HG03139 (cell line): ENCODE results near the gene STK11IP.

Experiments used
- ATAC-seq: cut with Tn5 transposase; IDR thresholded peaks from one replicate; pipeline ENCODE4 v1.9.1; 2021; ENCODE audit not compliant: unreplicated experiment

The STK11IP gene, protein sequence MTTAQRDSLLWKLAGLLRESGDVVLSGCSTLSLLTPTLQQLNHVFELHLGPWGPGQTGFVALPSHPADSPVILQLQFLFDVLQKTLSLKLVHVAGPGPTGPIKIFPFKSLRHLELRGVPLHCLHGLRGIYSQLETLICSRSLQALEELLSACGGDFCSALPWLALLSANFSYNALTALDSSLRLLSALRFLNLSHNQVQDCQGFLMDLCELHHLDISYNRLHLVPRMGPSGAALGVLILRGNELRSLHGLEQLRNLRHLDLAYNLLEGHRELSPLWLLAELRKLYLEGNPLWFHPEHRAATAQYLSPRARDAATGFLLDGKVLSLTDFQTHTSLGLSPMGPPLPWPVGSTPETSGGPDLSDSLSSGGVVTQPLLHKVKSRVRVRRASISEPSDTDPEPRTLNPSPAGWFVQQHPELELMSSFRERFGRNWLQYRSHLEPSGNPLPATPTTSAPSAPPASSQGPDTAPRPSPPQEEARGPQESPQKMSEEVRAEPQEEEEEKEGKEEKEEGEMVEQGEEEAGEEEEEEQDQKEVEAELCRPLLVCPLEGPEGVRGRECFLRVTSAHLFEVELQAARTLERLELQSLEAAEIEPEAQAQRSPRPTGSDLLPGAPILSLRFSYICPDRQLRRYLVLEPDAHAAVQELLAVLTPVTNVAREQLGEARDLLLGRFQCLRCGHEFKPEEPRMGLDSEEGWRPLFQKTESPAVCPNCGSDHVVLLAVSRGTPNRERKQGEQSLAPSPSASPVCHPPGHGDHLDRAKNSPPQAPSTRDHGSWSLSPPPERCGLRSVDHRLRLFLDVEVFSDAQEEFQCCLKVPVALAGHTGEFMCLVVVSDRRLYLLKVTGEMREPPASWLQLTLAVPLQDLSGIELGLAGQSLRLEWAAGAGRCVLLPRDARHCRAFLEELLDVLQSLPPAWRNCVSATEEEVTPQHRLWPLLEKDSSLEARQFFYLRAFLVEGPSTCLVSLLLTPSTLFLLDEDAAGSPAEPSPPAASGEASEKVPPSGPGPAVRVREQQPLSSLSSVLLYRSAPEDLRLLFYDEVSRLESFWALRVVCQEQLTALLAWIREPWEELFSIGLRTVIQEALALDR

DNA sequence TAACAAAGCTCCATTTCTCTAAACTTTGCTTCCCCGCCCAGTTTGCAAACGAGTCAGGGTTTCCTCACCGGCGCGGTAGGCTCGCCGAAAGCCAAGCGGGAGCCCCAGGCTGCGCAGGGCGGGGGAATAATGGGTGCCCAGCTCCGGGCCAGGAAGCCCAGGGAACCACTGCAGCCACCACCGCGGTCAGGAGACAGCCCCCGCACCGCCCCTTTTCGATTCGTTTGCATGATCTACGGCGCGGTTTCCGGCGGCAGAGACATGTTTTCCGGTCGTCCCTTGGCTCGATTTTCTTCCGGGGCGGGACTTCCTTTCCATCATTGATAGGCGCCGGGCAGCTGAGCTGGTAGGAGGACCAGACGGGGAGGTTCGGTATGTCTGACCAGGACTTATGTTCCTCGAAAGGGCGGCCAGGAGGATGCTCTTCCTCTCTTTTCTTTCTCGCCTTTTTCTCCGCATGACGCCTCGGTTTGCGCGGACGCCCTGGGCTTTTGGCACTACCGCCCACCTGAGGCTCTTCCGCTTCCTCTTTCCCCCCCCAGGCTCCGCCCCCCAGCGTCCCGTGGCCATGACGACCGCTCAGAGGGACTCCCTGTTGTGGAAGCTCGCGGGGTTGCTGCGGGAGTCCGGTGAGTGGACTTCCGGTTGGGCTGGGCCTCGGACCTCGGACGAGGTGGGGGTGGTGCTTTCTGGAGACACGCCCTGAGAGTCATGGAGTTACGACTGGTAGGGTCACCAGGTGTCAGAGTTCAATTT, at the start of gene STK11IP:
Gene STK11IP (plus strand): TSS at position 306 of the 756 bp plus-strand sequence. CDS start 263 bp downstream, at position 569.
- peak; percentile 85 for ATAC-seq

DNA sequence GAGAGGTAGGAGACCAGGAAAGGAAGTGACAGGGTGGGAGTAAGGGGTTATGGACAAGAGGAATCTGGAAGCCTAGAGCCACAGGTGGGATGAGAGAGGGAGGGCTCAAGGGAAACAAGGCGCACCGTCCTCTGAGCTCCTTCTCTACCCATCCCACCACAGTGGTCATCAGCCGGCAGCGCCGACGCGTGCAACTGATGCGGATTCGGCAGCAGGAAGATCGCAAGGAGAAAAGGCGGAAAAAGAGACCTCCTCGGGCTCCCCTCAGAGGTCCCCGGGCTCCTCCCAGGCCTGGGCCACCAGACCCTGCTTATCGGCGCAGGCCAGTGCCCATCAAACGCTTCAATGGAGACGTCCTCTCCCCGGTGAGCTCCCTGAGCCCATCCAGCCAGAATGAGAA, 48.7 kb upstream of the STK11IP start:
- ATAC-seq: no peak

DNA sequence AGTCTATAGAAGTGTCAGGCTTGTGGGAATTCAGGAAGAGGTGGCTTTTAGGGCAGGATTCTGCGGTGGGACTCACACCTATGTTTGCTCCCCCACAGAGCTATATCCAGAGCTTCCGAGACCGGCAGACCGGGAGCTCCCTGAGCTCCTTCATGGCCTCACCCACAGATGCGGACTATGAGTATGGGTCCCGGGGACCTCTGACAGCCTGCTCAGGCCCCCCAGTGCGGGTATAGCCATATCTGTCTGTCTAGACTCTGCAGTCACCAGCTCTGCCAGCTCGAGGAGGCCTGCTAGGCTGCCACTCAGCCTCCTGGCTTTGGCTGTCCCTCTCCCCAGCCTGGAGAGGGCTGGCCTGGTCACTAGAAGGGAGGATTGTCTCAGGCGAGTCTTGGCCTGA, 48.0 kb upstream of the STK11IP start:
- ATAC-seq: no peak

DNA sequence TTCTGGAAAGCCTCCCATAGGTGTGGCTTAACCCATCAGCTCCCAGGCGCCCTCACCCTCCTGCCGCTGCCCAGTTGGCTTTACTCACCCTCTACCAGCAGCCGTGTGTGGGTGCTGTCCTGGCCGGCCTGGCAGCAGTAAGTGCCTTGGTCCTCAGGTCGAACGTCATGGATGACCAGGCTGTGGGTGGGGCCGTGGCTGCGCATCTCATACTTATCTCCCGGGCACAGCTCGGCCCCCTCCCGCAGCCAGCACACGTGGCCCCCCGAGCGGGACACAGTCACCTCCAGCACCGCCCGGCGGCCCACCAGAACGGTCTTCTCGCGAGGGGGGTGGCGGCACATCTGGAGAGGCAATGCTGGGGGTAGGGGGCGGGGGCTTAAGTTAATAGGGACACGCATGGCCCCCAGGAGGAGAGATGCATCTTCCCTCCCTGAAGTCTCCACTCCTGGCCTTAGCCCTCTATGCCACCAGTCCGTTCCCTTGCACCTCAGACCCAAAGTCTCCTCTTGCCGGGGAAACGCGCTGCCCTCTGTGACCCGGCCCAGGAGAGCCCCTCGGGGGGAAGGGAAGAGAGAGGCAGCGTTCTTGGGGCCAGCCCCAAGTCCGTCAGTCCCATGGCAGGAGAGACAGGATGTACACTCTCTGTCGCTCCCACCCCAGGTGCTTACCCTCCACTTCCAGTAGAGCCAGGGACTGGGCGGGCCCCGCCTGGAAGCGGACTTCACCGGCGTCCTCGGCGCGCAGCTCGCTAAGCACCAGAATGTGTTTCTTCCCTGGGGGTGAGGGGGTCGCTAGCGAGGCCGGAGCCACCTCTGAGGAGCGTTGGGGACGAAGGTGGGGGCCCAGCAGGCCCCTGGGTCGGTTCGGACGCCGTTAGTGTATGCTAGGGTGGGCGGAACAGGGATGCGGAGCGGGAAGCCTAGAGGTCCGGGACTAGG, 45.9 kb upstream of the STK11IP start:
- peak; percentile 3 for ATAC-seq

DNA sequence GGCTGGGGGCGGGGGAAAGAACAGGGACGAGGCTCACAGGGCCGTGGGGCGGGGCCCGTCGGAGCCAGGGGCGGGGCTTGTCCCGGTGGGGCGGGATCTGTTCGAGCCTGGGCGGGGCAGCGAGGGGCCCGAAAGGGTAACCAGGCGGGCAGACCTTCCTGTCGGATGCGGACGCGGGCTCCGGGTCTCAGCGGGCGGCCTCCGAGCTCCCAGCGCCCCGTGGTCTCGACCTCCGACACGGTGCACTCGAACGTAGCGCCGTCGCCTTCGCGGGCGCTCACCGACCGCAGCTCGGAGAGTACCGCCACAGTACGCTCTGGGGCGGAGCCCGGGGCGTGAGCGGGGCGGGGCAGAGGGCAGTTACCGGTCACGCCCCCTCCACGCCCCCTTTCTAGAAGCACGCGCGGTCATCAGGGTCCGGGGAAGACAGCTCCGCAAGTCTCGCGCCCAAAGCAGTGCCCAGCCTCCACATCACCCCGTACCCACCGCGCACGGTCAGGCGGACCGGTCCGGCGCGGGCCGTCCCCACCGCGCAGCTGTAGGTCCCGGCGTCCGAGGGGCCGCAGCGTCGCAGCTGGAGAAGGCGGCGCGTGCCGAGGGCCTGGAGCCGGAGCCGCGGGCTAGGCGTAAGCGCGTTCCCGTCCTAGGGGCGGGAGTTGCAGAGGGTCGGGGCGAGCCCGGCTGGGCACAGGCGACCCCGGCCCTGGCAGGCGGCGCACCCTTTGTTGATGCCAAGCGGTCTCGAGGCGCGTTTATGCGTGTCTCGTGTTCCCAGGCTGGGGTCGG, 45.1 kb upstream of the STK11IP start:
- ATAC-seq: peak; percentile 84

DNA sequence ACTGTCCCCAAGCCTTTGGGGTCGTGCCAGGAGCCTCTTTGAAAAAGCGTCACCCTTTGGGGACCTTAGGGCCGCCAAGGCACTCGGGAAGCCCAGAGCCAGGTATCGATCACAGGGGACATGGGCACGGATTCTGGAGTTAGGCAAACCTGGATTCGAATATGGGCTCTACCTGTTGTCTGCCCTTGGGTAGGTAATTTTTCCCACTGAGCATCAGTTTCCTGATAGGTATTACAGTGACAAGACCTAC, 44.6 kb upstream of the STK11IP start:
- no peak for ATAC-seq

DNA sequence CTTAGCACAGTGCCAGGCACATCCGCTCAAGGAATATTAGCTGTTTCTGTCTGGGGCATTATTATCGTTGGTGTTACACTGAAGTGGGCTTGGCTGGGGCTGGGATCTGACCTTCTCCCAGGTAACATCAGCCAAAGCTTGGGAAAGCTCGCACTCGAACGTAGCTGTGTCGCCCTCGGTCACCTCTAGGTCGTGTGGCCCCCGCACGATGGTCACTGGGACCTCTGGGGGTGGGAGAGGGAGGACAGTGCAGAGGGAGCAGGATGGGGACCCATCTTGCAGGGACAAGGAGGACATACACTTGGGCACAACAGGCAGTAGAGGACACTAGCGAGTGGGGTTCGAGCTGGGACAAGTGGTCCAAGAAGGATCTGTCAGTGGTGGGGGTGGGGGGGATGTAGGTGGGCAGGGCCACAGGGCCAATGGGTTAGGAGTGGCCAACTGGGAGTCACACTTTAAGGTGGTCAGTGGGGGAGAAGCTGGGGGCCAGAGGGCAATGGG, 44.1 kb upstream of the STK11IP start:
- ATAC-seq: no peak

DNA sequence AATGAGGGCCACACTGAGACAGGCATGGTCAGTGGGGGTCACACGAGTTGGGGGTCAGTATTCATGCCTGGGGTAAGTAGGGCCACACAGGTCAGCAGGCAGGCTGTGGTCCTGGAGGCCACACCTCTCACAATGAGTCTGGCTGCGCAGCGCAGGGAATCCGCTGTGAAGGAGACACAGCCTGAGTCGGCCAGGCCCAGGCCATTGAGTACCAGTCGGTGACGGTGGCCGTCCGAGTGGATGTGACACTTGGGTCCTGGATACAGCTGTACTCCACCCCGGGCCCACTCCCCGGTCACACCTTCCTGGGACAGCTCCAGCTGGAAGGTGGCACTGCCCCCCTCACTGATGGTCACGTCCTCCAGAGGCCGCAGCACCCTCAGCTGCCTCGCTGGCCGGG, 43.3 kb upstream of the STK11IP start:
- ATAC-seq: no peak

DNA sequence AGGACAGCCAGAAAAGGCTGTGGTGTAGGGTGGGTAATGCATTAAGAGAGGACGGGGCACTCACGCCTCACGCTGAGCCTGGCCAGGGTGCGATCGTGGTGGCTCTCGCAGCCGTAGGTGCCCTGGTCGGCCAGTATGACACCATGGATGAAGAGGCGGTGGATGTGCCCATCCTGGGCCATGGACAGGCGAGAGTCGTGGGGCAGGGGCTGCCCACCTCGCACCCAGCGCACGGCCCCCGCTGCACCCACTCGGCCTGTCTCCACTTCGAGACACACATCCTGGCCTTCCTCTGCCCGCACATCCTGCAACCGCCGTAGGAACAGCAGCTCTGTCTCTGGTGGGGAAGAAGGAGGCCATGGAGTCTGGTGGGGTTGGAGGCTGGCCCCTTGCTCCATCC, 41.7 kb upstream of the STK11IP start:
- no peak for ATAC-seq

DNA sequence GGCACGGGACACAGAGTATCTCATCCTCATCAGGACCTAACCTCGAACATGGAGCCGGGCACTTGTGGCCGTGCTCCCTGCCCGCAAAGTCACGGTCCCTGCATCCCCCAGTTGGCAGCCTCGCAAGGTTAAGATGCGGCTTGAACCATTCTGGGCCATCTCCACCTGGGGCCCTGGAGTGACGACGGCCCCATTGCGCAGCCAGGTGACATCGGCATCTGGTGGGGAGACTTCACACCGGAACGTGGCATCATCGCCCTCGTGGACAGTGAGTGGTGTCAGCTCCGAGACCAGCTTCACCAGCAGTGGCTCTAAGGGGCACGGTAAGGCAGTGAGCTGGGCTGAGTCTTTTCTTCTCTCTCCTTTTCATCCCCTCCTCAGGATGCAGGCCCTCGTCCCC, 41.2 kb upstream of the STK11IP start:
- no peak for ATAC-seq

DNA sequence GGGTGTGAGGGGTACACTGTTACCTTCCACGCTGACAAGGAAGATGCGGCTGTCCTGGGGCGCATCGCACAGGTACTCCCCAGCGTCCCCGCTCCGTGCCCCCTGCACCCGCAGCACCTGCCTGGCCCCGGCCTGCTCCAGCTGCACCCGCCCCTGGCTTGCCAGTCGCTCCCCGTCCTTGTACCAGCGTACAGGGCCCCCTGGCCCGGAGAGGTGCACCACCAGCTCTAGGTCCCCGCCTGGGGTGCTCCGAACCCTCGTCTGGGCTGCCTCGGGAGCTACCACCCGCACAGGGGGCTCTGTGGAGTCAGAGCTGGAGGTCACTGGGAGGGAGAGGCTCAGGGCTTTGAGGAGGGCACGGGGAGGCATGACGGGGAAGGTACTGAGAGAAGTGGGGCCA, 40.3 kb upstream of the STK11IP start:
- ATAC-seq: no peak

DNA sequence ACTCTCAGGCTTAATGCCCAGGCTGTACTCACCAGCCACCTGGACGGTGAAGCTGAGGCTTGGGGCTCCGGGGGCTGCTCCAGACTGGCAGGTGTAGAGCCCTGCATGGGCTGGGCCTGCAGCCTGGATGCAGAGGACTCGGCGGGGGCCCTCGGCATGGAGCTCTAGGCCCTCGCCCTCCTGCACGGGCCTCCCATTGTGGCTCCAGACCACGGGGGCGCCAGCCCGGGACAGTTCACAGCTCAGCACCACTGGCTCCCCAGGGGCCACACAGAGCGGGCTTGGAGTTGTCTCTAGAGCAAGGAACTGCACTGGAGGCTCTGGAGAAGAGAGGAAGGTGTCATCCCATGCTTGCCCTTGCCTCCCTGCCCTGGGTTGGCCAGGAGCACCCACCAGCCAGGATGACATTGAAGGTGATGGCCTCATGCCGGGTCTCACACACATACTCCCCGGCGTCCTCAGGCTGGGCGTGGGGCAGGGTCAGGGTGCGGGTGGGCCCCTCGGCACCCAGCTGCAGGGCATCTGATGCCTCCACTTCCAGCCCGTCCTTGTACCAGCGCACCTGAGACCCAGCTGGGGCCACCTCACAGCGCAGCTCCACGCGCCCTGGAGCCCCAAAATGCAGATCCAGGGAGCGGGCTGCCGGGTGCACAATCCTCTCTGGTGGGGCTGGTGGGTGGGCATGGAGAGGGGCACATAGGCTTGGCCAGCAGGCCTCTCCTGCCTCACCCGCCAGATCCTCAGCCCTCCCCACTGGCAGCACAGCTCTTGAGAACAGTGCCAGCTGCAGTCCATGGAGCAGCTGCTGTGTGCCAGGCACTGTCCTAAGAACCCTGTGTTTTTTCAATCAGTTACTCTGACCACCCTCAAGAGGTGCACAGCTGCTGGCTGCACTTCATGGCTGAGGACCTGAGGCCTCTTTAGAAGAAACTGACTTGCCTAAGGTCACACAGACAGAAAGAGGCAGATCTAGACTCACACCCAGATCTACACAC, 39.6 kb upstream of the STK11IP start:
- no peak for ATAC-seq

DNA sequence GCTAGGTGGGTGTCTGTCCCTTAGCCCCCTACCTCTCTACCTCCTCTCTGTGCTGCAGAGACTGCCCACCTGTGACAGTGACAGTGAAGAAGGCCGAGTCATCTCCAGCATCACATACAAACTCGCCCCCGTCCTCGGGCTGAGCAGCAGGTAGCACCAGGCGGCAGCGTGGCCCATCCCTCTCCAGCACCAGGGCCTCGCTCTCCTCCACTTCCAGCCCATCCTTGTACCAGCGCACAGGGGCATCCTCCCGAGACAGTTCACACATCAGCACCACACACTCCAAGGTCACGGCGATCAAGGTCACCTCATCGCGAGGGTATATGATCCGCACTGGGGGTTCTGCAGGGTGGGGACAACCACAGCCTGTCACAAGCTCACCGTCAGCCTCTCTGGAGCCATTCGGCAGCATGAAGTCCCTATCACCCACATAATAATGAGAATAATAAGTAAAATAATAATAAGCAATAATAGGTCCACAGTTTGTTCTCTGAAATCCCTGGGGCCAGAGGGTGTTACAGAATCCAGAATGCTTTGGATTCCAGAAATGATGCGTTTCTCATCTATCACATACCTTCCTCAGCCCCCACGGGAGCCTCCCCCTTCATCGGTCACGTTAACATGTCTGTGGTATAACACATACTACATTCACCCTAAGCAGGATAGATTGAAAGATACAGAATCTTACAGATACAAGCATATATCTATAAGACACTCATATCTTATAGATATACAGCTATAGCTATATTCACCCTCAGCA, 38.3 kb upstream of the STK11IP start:
- no peak for ATAC-seq

DNA sequence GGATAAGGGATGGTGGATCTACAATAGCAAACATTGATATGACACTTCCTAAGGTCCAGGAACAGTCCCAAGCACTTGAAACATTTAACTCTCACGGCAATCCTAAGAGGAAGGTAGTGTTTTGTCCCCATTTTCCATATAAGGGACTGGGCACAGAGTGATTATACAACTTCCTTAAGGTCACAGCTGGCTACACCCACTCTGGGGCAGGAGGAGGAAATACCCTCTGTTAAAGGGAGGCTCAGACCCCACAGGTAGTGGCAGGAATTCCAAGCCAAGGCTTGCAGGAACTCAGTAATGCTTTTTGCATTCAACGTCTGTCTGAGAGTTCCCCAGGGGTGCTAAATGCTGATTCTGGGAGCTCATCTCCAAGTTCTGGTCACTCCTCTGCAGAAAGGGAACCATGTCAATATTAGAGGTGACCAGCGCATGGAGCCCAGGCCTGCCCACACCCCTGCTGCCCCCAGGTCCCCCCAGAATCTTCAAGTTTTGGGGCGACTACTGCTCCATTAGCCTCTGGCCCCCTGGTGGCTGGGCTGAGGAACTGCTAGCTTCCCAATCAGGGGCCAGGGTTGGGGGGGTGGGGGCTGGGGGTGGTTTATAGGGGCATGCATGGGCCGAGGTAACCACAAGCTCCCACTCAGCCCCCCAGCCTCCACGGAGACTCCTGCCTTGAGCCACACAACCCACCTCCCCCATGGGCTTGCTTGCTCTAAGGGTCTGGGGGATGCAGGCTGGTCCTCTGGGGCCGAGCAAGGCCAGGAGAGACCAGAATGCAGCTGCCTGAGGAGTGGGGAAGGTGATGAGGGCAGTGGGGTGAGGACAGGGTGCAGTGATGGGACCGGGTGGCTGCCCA, 37.4 kb upstream of the STK11IP start:
- no peak for ATAC-seq

DNA sequence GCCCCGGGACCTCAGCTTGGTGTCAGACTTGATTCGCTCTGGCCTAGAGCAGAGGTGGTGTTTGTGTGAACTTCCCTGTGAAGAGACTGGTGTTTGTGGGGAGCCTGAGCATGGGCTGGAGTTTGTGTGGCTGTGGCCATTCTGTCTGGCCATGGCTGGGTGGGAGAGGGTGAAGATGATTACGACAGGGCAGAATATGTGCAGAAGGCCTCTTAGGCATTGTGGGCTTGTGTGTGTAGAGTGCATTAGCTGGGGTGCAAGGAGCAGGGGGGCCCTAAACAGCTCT, 36.8 kb upstream of the STK11IP start:
- no peak for ATAC-seq

DNA sequence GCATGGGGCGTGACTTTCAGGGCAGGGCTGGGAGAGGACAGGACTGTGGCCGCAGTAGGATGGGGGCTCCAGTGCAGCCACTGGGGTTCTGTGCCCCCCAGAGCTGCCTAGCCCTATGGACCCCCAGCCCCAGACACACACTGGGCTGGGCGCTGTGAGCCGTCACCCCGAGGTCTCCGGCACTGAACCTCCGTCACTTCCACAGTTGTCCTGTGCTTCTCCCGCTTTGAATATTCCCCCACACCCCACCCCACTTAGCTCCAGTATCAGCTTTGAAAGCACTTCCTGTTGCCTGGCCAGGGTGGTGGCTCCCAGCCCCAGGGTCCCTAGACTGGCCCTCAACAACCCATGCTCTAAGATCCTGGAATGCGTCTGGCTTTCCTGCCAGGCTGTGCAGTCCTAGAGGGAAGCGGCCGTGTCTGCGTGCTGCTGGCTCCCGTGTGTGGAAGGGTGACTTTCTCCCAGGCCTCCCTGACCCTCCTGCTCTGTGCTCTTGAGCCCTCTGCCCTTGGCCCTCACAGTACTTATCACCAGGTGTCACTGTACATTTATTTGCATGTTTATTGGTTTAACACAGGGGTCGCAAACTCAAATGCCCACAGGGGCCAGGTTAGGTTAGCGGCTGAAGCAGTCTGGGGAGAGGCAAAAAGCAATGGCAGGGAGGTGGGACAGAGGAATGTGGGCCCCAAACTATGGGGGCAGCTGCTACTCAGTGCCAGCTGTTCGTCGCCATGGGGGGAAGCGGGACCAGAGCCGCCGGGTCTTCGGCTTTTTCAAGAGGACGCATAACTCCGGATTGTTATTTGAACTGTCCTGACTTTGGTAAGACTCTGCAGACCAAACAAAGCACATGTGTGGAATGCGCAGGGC, 36.2 kb upstream of the STK11IP start:
- no peak for ATAC-seq
